Smooth muscle cell of trachea (primary cell): ENCODE measurements around the gene OR51F1. TPM values are rescaled to one million over a fixed set of nuclear protein-coding genes. Genes with fewer than 3 reads are reported as not detected.

Experiments used
- total RNA-seq: library from RNA; depleted of rRNA; stranded (reverse); fragments of >200 nt; gene quantifications from 2 replicates; pipeline ENCODE4 v1.2.1, GENCODE V29; 2014

Gene OR51F1, protein sequence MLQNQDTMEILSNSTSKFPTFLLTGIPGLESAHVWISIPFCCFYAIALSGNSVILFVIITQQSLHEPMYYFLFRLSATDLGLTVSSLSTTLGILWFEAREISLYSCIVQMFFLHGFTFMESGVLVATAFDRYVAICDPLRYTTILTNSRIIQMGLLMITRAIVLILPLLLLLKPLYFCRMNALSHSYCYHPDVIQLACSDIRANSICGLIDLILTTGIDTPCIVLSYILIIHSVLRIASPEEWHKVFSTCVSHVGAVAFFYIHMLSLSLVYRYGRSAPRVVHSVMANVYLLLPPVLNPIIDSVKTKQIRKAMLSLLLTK
- total RNA-seq: not detected in 2 replicates

DNA sequence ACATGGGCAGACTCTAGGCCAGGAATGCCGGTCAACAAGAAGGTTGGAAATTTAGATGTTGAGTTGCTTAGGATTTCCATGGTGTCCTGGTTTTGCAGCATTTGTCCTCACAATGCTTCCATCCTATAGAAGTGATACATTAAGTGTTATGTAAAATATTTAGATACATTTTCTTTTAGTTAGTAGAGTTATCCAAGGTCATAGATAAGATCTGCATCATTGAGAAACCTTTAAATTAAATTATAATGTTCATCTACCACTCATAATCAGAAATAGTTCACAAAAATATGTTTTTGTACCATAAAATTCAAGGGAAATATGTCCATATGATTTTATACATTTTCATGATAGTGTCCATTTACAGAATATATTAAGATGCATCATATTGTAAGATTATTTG is at the start of gene OR51F1:
Gene OR51F1 (minus strand): TSS at position 101 of the 400 bp plus-strand sequence. CDS start 0 bp downstream, at position 101.

DNA sequence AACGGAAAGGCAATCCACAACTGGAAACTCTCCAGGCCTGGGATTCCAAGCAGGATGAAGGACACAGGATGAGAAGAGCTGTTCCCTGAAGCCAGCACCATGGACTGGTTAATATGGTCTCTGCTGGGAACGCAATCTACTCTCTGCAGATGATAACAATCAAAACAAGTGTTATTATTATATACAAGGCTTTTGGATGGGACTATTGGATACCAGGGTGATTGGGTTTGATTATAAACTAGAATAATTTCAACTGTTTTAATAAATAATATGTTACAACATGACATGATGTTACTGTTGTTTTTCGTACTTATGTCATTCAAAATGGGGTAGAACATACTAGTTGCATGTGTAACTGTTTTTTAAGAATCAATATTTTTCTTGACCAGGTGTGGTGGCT is 34.5 kb upstream of the OR51F1 start, which contains the start of gene OR52R1:
Gene OR52R1 (minus strand): TSS at position 101 of the 400 bp plus-strand sequence. CDS start 0 bp downstream, at position 101.

Other genes with a start within 250 kb of the OR51F1 start
- gene OR52M1, start 224.7 kb downstream of the OR51F1 start, total RNA-seq: not detected in 2 replicates
- not detected in 2 replicates for gene OR52I2, start 188.2 kb downstream of the OR51F1 start, total RNA-seq
- not detected in 2 replicates for gene OR52I1, start 175.9 kb downstream of the OR51F1 start, total RNA-seq
- gene TRIM68, start 161.7 kb downstream of the OR51F1 start, total RNA-seq: 13.5 and 13.9 TPM in 2 replicates
- not detected in 2 replicates for gene OR51D1, start 132.5 kb downstream of the OR51F1 start, total RNA-seq
- gene OR51E1, start 126.0 kb downstream of the OR51F1 start, total RNA-seq: not detected in 2 replicates
- not detected in 2 replicates for gene OR51E2, start 72.1 kb downstream of the OR51F1 start, total RNA-seq
- gene MMP26, start 65.2 kb downstream of the OR51F1 start, total RNA-seq: not detected in 2 replicates
- not detected in 2 replicates for gene OR52R1, start 34.4 kb upstream of the OR51F1 start, total RNA-seq
- gene OR51F2, start 51.4 kb upstream of the OR51F1 start, total RNA-seq: not detected in 2 replicates
- not detected in 2 replicates for gene OR51S1, start 79.3 kb upstream of the OR51F1 start, total RNA-seq
- not detected in 2 replicates for gene OR51T1, start 112.0 kb upstream of the OR51F1 start, total RNA-seq
- gene OR51A7, start 133.8 kb upstream of the OR51F1 start, total RNA-seq: 0.15 TPM in 1 of 2 replicates, not detected in the other
- not detected in 2 replicates for gene OR51G2, start 149.4 kb upstream of the OR51F1 start, total RNA-seq
- gene OR51G1, start 154.4 kb upstream of the OR51F1 start, total RNA-seq: not detected in 2 replicates
- gene OR51A4, start 177.7 kb upstream of the OR51F1 start, total RNA-seq: not detected in 2 replicates
- not detected in 2 replicates for gene OR51A2, start 185.8 kb upstream of the OR51F1 start, total RNA-seq
- not detected in 2 replicates for gene OR51L1, start 224.9 kb upstream of the OR51F1 start, total RNA-seq